ENCODE results near the gene PEX11A.
"Not testable (repeated sequence)": the region's sequence is repeated elsewhere in the genome, so short reads cannot be mapped to it uniquely, and the experiment has no call there.

Gene PEX11A

DNA sequence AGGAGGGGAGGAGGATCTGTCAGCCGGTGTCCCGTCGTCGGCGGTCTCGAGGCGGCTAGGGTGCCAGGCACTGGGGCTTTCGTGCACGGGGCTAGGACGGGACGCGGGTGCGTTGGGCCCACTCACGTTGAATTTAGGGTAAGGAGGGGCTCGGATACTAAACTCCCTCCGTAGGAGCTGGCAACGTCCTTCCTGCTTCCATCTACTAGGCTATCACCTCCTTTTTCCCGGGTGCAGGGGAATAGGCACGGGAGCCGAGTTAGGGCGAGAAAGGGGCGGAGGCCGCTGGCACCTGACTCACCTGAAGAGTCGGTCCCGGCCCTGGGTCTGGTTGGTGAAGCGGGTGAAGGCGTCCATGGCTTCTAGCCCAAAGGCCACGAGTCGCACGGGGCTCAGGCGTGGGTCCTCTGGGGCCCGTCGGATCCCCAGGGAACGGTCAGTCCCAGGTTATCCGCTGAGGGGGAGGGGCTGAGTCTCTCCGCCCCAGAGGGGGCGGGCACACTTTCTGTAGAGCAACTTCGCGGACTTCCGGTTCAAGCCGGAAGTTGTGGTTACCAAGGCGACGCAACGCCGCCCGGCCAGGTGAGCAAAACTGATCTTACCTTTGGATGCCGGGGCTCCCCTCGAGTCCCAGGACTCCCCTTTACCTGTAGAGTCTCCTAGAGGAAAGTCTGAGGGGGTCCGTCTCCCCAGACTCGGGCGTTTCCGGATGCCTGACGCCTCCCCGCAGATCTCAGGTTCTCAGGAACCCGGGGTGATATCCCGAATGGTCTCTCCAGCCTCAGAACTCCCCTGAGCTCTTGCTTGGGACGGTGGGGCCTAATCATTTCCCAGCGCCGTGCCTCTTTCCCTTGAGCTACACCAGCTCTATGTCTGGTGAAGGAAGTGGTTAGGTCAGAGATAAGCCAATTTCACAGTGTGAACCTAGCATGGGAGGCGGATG is at the start of gene PEX11A, which contains the start of gene WDR93:
PEX11A (minus strand) TSS at position 479 of the 943 bp plus-strand sequence; CDS start at position 357, 122 bp downstream.
WDR93 (plus strand) TSS at position 536 of the 943 bp plus-strand sequence. CDS start 10,936 bp downstream, outside the sequence.
- peak; percentile 93 for DNase-seq

GRCh38 chr15:89740137-89740536 is 49.6 kb upstream of the PEX11A start:
- DNase-seq, result peak; percentile 78

DNA sequence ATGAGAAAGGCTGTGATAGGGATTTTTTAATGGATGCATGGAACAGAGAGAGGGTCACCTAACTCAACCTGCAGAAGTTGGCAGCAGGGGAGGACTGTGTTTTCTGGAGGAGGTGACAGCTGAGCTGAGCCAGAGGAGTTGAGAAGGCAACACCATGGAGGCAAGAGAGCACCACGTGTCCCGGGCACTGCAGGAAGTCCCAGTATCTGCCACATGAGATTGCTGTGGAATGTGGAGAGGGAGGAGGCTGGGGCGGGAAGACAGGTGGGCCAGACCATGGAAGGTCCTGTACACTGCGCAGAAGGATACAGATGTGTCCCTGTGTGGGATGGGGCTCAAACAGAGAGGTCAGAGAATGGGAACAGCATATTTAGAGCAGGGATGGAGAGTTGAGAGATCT is 45.2 kb upstream of the PEX11A start:
- no peak for DNase-seq

- DNase-seq, result no peak
Observed at GRCh38 chr15:89732451-89733172, 42.1 kb upstream of the PEX11A start.

DNA sequence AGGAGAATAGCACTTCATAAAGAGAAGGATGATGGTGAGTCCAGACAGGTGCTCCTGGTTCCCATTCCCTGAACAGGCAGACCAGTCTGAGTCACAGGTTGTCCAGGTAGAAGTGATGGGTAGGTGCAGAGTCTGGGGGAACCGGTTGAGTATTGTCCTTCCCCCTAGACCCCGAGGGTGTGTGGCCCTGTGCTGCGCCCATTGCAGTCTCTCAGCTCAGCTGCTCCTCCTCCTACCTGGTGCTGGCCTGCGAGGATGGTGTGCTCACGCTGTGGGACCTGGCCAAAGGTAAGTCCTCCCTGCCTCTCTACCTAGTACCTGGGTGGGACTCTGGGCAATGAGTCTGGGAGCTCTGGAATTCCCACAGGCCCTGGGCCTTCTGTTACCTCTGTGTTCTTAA is 40.7 kb upstream of the PEX11A start:
- DNase-seq, result no peak

DNA sequence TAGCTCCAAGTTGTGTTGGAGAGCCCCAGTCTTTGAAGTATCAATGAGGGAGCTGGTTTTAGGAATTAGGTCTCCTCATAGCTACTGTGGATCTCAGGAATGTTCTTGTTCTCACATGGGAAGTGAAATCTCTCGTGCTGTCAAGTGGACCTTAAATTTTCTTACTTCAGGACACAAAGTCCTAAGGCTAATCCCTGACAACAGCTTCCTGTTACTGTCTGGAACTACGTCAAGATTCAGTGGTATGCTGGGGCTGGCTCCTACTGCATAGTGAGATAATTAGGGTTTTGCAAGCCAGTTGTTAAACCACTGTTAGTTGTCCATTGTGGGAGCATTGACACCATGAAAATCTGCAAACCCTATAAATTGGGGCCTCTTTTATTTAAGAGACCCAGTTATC is 37.7 kb upstream of the PEX11A start:
- DNase-seq, result no peak

DNA sequence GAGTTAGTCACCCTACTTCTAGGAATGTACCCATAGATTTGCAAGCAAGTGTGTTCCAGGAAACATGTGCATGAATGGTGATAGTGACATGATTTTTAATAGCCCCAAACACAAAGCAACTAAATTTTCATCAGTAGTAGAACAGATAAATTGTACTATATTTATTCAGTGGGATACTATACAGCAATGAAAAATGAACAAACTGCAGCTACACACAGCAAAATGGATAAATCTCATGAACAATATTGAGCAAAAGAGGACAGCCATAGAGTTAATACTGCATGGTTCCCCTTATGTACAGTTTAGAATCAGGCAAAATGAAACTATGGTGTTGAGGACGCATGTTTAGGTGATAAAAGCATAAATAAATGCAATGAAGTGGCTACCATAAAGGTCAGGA is 34.5 kb upstream of the PEX11A start:
- no peak for DNase-seq

DNA sequence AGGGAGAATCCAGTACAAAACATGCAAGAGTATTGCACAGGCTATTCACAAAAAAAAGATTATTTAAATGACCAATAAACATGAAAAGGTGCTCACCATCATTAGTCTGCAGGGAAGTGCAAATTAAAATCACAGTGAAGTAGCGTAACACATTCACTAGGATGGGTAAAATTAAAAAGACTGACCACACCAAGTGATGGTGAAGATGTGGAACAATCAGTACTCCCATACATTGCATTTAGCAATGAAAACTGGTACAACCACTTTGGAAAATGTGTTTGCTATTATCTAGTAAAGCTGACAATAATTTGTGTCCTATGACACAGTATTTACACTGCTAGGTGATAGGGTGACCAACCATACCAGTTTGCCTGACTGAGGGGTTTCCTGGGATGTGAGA is 34.1 kb upstream of the PEX11A start:
- no peak for DNase-seq

GRCh38 chr15:89723031-89723430 is 32.5 kb upstream of the PEX11A start:
- DNase-seq, result no peak

DNA sequence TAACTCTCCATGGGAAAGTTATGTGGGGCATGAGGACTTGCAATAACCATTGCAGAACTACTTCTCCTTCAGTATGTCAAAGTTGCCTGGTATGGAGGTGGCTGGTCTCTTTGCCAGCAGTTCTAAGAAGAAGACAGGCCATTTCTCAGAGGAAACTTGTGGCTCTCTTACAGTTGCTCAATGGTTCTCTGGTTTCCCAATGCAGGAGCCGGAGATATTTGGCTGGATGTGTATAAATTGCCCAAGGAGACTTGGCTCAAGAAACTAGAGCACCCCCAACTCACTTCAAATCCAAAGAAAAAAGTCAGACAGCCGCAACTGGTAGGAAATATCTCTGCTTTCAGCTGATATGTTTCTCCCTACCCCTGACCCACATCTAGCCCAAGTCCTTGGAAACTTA is 24.2 kb upstream of the PEX11A start:
- DNase-seq, result no peak

DNA sequence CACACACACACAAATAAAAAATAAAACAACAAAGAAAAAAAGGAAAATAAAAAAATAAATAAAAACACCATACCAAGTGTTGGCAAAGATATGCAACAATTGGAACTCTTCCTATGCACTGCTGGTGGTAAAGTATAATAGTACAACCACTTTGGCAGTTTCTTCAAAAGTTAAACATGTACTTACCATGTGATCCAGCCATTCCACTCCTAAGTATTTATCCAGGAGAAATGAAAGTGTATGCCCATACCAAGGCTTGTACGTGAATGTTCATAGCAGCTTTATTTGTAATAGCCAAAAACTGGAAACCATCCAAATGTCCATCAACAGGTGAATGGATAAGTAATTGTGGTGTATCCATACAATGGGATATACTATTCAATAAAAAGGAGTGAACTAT is 17.0 kb upstream of the PEX11A start:
- no peak for DNase-seq

DNA sequence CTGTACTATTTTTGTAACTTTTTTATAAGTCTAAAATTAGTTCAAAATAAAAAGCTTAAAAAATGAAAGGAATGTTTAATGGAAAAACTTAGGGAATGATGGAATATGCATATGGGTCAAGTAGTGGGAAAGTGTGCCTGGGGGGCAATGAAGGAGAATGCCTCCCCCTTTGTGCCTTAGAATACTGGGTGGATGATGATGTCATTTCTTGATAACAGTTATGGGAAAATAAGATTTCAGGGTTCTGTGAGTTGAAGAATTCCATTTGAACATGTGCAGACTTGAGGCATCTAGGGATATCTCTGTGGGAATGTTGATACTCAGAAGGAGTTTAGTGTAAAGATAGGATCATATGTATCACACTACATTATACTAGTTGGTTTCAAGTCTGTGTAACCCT is 13.9 kb upstream of the PEX11A start:
- DNase-seq, result no peak

DNA sequence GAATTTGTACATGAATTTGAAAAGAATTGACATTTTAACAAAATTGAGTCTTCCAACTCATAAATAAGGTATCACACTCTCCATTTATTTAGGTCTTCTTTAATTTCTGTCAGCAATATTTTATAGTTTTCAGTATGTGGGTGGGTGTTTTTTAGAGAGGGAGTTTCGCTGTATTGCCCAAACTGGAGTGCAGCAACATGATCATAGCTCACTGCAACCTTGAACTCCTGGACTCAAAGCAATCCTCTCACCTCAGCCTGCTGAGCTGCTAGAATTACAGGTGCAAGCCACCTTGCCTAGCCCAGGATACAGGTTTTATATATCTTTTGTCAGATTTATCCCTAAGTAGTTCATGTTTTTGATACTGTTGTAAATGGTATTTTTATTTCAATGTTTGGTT is 4.6 kb upstream of the PEX11A start:
- no peak for DNase-seq

DNA sequence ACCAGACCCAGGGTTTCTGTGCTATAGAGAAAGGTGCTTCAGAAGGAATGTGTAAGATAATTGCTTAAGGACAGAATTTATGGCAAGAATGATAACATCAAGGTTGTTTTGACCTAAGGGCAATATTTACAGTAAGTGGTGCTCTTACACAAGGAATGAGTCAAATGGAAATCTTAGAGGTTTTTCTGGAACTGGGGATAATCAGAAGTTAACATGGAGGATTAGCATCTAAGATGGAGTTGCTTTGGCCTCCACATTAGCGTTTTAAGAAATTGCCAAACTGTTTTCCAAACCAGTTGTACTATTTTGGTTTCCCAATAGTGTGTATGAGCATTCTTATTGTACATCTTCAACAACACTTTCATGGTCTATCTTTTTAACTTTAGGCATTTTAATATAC is 3.1 kb upstream of the PEX11A start:
- no peak for DNase-seq

DNA sequence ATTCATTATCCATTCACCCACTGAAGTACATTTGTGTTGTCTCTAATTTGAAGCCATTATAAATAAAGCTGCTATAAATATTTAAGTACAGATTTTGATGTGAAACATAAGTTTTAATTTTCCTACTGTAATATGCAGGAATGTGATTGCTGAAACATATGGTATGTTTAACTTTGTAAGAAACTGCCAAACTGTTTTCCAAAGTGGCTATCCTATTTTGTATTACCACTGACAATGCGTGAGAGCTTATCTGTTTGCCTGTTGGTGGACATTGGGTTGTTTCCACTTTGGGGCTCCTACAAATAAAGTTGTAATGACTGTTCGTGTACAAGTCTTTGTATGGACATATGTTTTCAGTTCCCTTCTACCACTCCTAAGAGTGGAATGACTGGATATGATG is 2.5 kb upstream of the PEX11A start:
- no peak for DNase-seq

DNA sequence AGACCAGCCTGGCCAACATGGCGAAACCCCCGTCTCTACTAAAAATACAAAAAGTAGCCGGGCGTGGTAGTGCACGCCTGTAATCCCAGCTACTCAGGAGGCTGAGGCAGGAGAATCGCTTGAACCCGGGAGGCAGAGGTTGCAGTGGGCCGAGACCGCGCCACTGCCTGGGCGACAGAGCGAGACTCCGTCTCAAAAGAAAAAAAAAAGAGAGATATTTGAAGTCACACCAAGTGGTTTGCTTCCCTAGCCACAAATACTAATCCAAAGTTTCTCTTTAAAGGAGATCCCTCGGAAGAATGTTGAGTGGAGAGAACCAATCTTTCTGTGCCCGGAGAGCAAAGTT is 651 bp downstream of the PEX11A start:
- DNase-seq, result not testable (repeated sequence)

DNA sequence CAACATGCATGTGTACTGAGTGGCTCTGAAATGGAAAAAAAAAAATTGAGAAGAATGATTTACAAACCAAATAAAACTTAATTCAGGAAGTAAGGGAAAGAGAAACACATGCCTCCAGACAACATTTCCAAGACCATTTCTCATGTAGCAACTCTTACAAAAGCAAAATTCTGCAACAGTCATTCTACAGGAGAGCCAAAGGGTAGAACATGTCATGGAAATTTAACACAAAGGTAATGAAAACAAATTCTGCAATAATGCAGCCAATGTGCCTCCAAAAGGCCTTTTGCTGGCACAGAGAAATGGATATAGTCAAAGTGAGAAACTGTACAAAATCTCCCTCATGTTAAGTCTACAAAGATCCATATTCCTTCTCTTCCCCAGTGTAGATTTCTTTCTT is 4.0 kb downstream of the PEX11A start:
- DNase-seq, result no peak

- no peak for DNase-seq
Observed at GRCh38 chr15:89685995-89686394, 4.6 kb downstream of the PEX11A start.

DNA sequence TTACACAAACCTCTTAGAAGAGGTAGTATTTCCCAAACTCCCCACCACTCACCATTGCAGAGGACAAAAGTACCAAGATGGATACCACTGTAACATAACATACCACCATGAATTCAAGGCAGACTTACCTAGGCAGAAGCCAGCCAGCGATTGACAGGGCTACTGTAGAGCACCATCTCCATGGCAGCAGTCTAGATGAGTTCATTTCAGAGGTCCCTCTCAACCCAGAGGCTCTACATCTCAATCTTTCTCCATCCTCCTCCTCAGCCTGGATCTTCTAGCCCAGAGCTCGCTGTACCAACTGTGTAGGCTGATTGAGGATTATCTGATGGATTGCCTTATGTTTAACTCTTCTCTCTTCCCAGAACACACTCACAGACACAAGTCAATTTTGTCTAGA is 9.4 kb downstream of the PEX11A start:
- no peak for DNase-seq

DNA sequence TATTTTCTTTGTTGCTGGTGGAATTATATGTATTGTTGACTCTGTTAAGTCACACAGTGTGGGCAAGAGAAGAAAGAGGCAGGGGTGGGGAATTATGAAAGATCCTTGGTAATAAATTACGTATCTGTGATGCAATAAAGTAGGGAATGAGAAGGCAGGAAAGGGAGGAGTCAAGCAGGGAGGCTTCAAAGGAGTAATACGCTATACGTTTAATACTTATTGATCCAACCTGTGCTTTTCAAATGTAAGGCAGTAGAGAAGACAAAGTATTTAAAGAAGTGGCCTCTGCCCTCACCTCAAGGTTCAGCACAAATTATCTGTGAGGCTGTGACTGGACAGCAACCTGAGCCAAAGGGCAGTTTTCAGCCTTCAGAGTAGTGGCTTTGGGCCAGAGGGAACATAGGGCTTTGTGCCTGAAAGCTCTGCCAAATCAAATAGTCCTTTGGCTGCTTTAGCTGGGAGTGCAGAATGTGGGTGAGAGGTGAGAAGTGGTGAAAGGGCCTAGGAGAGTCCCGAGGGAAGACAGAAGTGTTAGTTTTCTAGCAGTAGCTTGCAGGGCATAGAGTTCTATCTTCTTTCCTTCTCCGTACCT is 10.2 kb downstream of the PEX11A start:
- DNase-seq, result no peak

DNA sequence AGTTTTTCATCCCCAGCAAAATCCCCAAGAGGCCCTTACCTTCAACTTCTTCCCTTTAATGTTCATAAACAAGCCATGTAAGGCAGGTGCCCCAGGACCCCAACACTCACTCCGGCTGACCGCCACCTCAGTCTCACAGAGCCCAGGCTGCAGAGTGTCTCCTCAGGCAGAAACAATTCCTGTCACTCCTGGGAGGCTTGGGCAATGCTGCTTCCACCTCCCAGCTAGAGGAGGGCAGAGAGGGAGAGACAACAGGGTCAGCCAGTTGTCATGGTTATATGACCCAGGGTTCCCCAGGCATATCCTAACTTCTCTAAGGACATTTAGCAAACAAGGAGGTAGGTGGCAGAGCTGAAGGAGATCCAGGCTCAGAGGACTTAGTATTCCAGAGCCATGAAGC is 11.3 kb downstream of the PEX11A start, which contains the start of gene PLIN1:
PLIN1 (minus strand) TSS at position 156 of the 400 bp plus-strand sequence. CDS start 1,878 bp downstream, outside the sequence.
- DNase-seq, result no peak

GRCh38 chr15:89677381-89677780 is 13.2 kb downstream of the PEX11A start:
- DNase-seq, result no peak

- DNase-seq, result no peak
Observed at GRCh38 chr15:89675606-89676005, 14.9 kb downstream of the PEX11A start.

DNA sequence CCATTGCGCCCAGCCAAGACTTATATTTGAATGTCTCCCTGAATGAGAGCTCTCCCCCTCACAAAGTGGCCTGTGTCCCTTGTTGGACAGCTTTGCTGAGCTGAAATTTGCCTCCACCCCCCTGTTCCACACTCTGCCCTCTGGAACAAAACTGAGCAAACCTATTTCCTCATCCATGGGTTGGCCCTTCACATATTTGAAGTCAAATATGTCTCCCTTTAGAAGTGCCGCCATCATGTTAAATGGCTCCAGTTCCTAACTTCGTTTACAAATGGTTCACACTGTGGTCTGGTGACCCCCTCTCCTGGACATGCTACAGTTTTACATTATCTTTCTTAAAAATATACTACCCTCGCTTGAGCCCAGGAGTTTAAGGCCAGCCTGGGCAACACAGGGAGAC is 16.0 kb downstream of the PEX11A start:
- DNase-seq, result no peak
